ENCODE measurements around the gene RIBC1.

RIBC1 gene

DNA sequence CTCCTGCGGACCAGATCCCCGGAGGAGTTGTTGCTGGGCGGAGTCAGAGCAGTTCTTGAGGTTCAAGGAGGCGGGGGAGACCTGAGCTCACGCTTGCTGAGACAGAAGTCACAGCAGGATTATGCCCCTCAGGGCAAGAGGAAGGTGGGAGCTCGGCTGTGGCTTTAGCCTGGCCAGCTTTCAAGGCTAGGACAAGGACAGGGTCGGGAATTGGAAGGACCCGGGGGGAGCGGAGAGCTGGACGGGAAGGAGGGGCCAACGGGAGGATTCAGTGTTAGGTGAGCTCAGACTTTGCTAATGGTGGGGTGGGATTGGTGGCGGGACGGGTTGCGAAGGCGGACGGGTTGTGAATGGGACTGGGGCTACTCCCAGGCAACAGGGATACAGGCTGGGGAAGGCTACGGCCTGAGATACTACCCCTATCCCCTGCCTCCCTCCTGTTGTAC lies at the start of gene RIBC1:
TSS of gene RIBC1 (plus strand) at position 13 of the 446 bp plus-strand sequence. CDS start 3,404 bp downstream, outside the sequence.
- no peak for TF ChIP-seq TEAD4 (IDR thresholded peaks at IDR 0.05)
- TF ChIP-seq, protein P1, sequence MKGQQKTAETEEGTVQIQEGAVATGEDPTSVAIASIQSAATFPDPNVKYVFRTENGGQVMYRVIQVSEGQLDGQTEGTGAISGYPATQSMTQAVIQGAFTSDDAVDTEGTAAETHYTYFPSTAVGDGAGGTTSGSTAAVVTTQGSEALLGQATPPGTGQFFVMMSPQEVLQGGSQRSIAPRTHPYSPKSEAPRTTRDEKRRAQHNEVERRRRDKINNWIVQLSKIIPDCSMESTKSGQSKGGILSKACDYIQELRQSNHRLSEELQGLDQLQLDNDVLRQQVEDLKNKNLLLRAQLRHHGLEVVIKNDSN (IDR thresholded peaks at IDR 0.05): no peak
- TF ChIP-seq CREB1 (IDR thresholded peaks at IDR 0.05; ENCODE audit: low read depth): no peak
- TF ChIP-seq, protein P2, sequence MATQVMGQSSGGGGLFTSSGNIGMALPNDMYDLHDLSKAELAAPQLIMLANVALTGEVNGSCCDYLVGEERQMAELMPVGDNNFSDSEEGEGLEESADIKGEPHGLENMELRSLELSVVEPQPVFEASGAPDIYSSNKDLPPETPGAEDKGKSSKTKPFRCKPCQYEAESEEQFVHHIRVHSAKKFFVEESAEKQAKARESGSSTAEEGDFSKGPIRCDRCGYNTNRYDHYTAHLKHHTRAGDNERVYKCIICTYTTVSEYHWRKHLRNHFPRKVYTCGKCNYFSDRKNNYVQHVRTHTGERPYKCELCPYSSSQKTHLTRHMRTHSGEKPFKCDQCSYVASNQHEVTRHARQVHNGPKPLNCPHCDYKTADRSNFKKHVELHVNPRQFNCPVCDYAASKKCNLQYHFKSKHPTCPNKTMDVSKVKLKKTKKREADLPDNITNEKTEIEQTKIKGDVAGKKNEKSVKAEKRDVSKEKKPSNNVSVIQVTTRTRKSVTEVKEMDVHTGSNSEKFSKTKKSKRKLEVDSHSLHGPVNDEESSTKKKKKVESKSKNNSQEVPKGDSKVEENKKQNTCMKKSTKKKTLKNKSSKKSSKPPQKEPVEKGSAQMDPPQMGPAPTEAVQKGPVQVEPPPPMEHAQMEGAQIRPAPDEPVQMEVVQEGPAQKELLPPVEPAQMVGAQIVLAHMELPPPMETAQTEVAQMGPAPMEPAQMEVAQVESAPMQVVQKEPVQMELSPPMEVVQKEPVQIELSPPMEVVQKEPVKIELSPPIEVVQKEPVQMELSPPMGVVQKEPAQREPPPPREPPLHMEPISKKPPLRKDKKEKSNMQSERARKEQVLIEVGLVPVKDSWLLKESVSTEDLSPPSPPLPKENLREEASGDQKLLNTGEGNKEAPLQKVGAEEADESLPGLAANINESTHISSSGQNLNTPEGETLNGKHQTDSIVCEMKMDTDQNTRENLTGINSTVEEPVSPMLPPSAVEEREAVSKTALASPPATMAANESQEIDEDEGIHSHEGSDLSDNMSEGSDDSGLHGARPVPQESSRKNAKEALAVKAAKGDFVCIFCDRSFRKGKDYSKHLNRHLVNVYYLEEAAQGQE (IDR thresholded peaks at IDR 0.05; ENCODE audit: low read depth): no peak
- no peak for TF ChIP-seq TAF1 (IDR thresholded peaks at IDR 0.05; ENCODE audit: low read depth)
- TF ChIP-seq MAX (IDR thresholded peaks at IDR 0.05): no peak
- TF ChIP-seq YY1 (IDR thresholded peaks at IDR 0.05; ENCODE audit: low read depth): no peak
- TF ChIP-seq EGR1 (IDR thresholded peaks at IDR 0.05): no peak
- TF ChIP-seq CEBPB (IDR thresholded peaks at IDR 0.05): no peak
- no peak for TF ChIP-seq TCF12 (IDR thresholded peaks at IDR 0.05; ENCODE audit: low read depth)
- no peak for TF ChIP-seq FOXM1 (IDR thresholded peaks at IDR 0.05; ENCODE audit: borderline replicate concordance, low read depth)
- TF ChIP-seq EP300 (IDR thresholded peaks at IDR 0.05; ENCODE audit: borderline replicate concordance): no peak
- no peak for TF ChIP-seq ZBTB7A (IDR thresholded peaks at IDR 0.05; ENCODE audit: low read depth)
- no peak for TF ChIP-seq RAD21 (IDR thresholded peaks at IDR 0.05; ENCODE audit: low read depth)

GRCh38 chrX:53373307-53373706 lies 49.4 kb upstream of the RIBC1 start:
- no peak for TF ChIP-seq RAD21 (IDR thresholded peaks at IDR 0.05; ENCODE audit: low read depth)
- TF ChIP-seq ZBTB7A (IDR thresholded peaks at IDR 0.05; ENCODE audit: low read depth): no peak
- no peak for TF ChIP-seq CREB1 (IDR thresholded peaks at IDR 0.05; ENCODE audit: low read depth)
- no peak for TF ChIP-seq TCF12 (IDR thresholded peaks at IDR 0.05; ENCODE audit: low read depth)
- no peak for TF ChIP-seq FOXM1 (IDR thresholded peaks at IDR 0.05; ENCODE audit: borderline replicate concordance, low read depth)
- TF ChIP-seq YY1 (IDR thresholded peaks at IDR 0.05; ENCODE audit: low read depth): no peak
- TF ChIP-seq, protein P1 (IDR thresholded peaks at IDR 0.05): no peak
- TF ChIP-seq NFIC (IDR thresholded peaks at IDR 0.05): no peak
- no peak for TF ChIP-seq TEAD4 (IDR thresholded peaks at IDR 0.05)
- no peak for TF ChIP-seq CEBPB (IDR thresholded peaks at IDR 0.05)
- TF ChIP-seq EGR1 (IDR thresholded peaks at IDR 0.05): no peak
- TF ChIP-seq TAF1 (IDR thresholded peaks at IDR 0.05; ENCODE audit: low read depth): no peak

- TF ChIP-seq EP300 (IDR thresholded peaks at IDR 0.05; ENCODE audit: borderline replicate concordance) (no peak), TEAD4 (IDR thresholded peaks at IDR 0.05) (no peak), NFIC (IDR thresholded peaks at IDR 0.05) (no peak), TAF1 (IDR thresholded peaks at IDR 0.05; ENCODE audit: low read depth) (no peak), YY1 (IDR thresholded peaks at IDR 0.05; ENCODE audit: low read depth) (no peak), EGR1 (IDR thresholded peaks at IDR 0.05) (no peak), FOXM1 (IDR thresholded peaks at IDR 0.05; ENCODE audit: borderline replicate concordance, low read depth) (no peak), MAX (IDR thresholded peaks at IDR 0.05) (no peak), CEBPB (IDR thresholded peaks at IDR 0.05) (no peak), CREB1 (IDR thresholded peaks at IDR 0.05; ENCODE audit: low read depth) (no peak), TCF12 (IDR thresholded peaks at IDR 0.05; ENCODE audit: low read depth) (no peak), ZBTB7A (IDR thresholded peaks at IDR 0.05; ENCODE audit: low read depth) (no peak), RAD21 (IDR thresholded peaks at IDR 0.05; ENCODE audit: low read depth) (no peak)
- TF ChIP-seq, protein P1 (IDR thresholded peaks at IDR 0.05): no peak
- TF ChIP-seq, protein P2 (IDR thresholded peaks at IDR 0.05; ENCODE audit: low read depth): no peak
Measured at GRCh38 chrX:53374222-53374820, 48.4 kb upstream of the RIBC1 start.

- no peak for TF ChIP-seq CEBPB (IDR thresholded peaks at IDR 0.05)
- TF ChIP-seq MAX (IDR thresholded peaks at IDR 0.05): no peak
- TF ChIP-seq TEAD4 (IDR thresholded peaks at IDR 0.05): no peak
- no peak for TF ChIP-seq RAD21 (IDR thresholded peaks at IDR 0.05; ENCODE audit: low read depth)
- no peak for TF ChIP-seq FOXM1 (IDR thresholded peaks at IDR 0.05; ENCODE audit: borderline replicate concordance, low read depth)
- TF ChIP-seq, protein P2 (IDR thresholded peaks at IDR 0.05; ENCODE audit: low read depth): no peak
- TF ChIP-seq NFIC (IDR thresholded peaks at IDR 0.05): no peak
- no peak for TF ChIP-seq ZBTB7A (IDR thresholded peaks at IDR 0.05; ENCODE audit: low read depth)
- no peak for TF ChIP-seq YY1 (IDR thresholded peaks at IDR 0.05; ENCODE audit: low read depth)
- TF ChIP-seq, protein P1 (IDR thresholded peaks at IDR 0.05): no peak
- no peak for TF ChIP-seq CREB1 (IDR thresholded peaks at IDR 0.05; ENCODE audit: low read depth)
- TF ChIP-seq TAF1 (IDR thresholded peaks at IDR 0.05; ENCODE audit: low read depth): no peak
- TF ChIP-seq TCF12 (IDR thresholded peaks at IDR 0.05; ENCODE audit: low read depth): no peak
- TF ChIP-seq EP300 (IDR thresholded peaks at IDR 0.05; ENCODE audit: borderline replicate concordance): no peak
- no peak for TF ChIP-seq EGR1 (IDR thresholded peaks at IDR 0.05)
Measured at GRCh38 chrX:53374923-53375322, 47.8 kb upstream of the RIBC1 start.

Measured in Ishikawa (cell line).